Choroid plexus epithelial cell (primary cell): ENCODE results near the gene HOXC13.

Source experiments
- DNase-seq: peaks from one replicate; pipeline ENCODE4 v3.0.0-alpha.2; 2010; ENCODE audit warnings: low read depth
- H3K4me3 ChIP-seq: 2 replicates; pipeline ENCODE4 v1.5.1; 2011; ENCODE audit warnings: low read depth, mild to moderate bottlenecking, control low read depth, low read length, moderate library complexity
- CTCF ChIP-seq: conservative IDR thresholded peaks from 2 replicates; pipeline ENCODE4 v1.5.1; 2011; ENCODE audit warnings: low read depth, mild to moderate bottlenecking, control low read depth, inconsistent platforms, low read length, moderate library complexity

The HOXC13 gene

GRCh38 chr12:53924521-53925405 is 13.9 kb upstream of the HOXC13 start:
- TF ChIP-seq CTCF, result no peak
- DNase-seq, result no peak
- H3K4me3 ChIP-seq, result no peak overlapping the region

DNA sequence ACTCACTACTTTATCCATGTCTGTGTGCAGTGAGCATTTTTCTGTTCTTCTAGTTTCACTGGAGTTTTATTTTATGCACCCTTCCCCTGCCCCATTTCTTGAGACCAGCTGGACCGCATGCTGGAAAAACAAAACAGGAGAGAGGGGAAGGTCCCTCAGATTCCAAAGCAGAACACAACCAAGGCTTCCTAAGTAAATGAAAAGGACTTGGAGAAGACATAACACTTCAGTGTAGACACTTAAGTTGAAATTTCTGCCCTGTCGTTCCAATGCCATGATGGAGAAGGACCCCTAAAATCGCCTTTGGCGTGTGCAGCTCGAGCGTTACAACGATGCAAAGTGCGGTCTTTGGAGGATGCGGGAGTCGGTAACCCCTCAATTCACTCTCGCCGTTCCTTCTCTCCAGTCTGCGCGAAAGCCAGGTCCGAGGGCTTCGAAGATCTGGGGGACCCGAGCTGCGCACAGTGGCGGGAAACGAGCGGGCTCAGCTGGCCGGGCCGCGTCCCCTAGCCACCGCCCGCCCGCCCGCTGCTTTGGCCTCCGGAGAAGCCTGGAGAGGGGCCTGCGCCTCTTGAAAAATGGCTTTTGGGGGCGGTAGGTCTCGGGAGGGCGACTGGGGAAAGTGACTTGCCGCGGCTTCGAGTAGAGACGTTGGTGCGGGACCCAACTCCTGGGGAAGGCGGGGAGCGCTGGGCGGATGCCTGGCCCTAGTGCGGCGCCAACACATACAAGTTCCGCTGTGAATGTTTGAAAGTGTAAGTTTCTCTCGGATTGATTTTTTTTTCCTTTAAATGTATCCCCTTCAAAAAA is 11.2 kb upstream of the HOXC13 start:
- DNase-seq, result no peak
- no peak overlapping the region for H3K4me3 ChIP-seq
- TF ChIP-seq CTCF, result no peak

- TF ChIP-seq CTCF, result no peak
- no peak overlapping the region for H3K4me3 ChIP-seq
- DNase-seq, result no peak
Measured at GRCh38 chr12:53928054-53928835, 10.4 kb upstream of the HOXC13 start.

GRCh38 chr12:53929527-53929926 is 9.1 kb upstream of the HOXC13 start:
- TF ChIP-seq CTCF, result no peak
- DNase-seq, result no peak
- H3K4me3 ChIP-seq, result no peak overlapping the region

- no peak overlapping the region for H3K4me3 ChIP-seq
- no peak for DNase-seq
- no peak for TF ChIP-seq CTCF
Measured at GRCh38 chr12:53930591-53931255, 7.9 kb upstream of the HOXC13 start.

DNA sequence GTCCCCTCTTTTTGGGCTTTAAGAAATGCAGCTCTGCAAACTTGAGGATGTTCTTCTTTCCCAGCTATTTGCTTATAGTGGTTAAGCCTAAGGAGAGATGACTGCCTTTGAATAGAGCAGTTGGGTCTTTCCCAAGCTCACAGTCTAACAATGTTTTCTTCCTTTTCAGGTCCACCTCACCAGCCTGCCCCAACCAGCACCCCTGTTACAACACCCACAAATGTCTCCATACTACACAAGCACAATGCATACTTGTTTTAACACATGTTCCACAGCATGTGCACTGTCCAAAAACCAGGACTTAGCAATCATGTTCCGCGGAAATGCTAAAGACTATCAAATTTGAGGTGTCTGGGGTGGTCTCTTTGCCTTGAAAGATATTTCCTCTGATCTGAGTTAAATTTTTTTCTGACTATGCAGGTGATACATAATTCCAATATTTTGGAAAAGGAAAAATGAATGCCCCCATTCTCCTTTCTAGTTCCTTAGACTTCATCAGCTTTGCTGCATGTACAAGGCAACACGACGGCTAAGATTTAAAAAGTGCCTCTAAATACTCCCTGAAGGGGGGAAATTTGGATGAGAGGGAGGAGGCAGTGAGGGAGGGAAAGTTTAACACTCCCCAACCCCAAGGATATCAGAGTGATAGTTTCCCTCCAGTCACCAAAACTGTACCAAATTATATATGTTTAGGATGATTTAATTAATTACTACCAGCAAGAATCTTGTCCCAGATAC is 6.6 kb upstream of the HOXC13 start:
- no peak for TF ChIP-seq CTCF
- H3K4me3 ChIP-seq, result no peak overlapping the region
- no peak for DNase-seq
